GM13977 (cell line): ENCODE data around the gene NKX2-3.

Experiments
- DNase-seq: peaks from one replicate; pipeline ENCODE4 v3.0.0; 2012; ENCODE audit warnings: low spot score
- CTCF ChIP-seq: IDR thresholded peaks from 2 replicates; pipeline ENCODE4 v1.5.1; 2012; ENCODE audit warnings: mild to moderate bottlenecking, control low read depth; ENCODE audit not compliant: insufficient read depth; ENCODE audit errors: extremely low read depth, missing control alignments
- in situ Hi-C: fragments of 300-500 bp; cut with MboI; formaldehyde crosslinking; loops from one replicate; pipeline ENCODE4 v1.12.0; 2022; ENCODE audit warnings: low sequenced_read_pairs, low pct_unique_long_range_greater_than_20kb, mixed read lengths, inconsistent platforms; ENCODE audit not compliant: unreplicated experiment

NKX2-3 gene

GRCh38 chr10:99532687-99533495, at the start of gene NKX2-3:
Gene NKX2-3 (plus strand): TSS chr10:99532942. CDS start chr10:99533132, 190 bp downstream.
- no peak for TF ChIP-seq CTCF
- DNase-seq: peak; percentile 71
- in situ Hi-C loops: loop anchor here (25.0 kb wide), 1 partner anchor 1604 kb away; the partner anchor contains the start of gene TLX1

GRCh38 chr10:99484626-99485581, 47.8 kb upstream of the NKX2-3 start:
- in situ Hi-C loops: no loop called here
- TF ChIP-seq CTCF: peak; percentile 12
- no peak for DNase-seq

- DNase-seq: no peak
- TF ChIP-seq CTCF: no peak
- in situ Hi-C loops: no loop called here
Measured at GRCh38 chr10:99487125-99487807, 45.5 kb upstream of the NKX2-3 start.

GRCh38 chr10:99489271-99489670, 43.5 kb upstream of the NKX2-3 start:
- no peak for DNase-seq
- in situ Hi-C loops: no loop called here
- TF ChIP-seq CTCF: no peak

GRCh38 chr10:99497343-99498025, 35.3 kb upstream of the NKX2-3 start:
- DNase-seq: no peak
- no peak for TF ChIP-seq CTCF
- in situ Hi-C loops: no loop called here
